EH (cell line): ENCODE measurements around the gene CHCHD1.
A peak's percentile ranks its signal among the peaks of the same experiment; 100 is the strongest.
"Not testable (repeated sequence)": the region's sequence is repeated elsewhere in the genome, so short reads cannot be mapped to it uniquely, and the experiment has no call there.

Source experiments
- DNase-seq: peaks from one replicate; pipeline ENCODE4 v3.0.0-alpha.2; 2015; ENCODE audit warnings: low read depth

The CHCHD1 gene

DNA sequence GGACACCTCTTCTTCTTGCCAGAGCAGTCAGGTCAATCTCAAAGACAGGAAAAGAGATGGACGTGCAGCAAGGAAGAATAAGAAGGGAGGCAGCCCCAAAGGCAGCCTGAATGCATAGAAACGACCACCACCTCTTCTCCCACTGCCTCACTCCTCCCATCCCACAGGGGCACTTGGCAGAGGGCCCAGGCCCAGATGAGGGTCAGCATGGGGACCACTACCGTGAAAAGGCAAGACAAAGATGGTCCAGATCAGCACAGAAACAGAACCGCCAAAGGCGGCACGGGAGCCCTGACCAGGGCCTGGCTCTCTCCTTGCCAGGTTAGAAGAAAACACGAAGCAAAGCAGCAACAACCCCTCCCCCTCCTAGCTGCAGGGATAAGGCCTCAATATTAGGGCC, 31.5 kb downstream of the CHCHD1 start:
- no peak for DNase-seq

DNA sequence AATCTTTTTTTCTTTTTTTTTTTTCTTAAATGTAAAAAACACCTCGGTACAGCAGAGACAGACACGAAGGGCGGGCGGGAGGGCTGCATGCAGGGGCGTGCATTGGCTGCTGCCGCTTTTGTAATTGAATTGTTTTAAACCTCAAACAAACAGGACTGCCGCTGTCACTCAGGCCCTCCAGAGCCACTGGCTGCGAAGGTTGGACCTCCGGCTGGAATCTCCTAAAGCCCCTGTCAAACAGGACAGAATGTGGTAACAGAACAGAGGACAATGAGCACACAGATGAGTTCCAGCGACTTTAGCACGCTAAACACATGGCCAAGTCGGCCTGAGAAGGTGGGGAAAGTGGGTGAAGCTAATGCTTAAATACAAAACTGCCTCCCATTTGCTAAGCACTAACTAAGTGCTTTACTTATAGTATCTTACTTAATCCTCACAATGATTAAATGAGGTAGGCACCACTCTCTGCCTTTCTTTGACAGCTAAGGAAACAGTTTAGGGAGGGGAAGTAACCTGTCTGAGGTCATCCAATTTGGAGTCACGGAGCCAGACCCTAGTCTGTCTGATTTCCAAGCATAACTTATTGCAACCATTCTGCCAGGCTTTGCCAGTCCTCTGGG, 32.5 kb downstream of the CHCHD1 start:
- DNase-seq = no peak

DNA sequence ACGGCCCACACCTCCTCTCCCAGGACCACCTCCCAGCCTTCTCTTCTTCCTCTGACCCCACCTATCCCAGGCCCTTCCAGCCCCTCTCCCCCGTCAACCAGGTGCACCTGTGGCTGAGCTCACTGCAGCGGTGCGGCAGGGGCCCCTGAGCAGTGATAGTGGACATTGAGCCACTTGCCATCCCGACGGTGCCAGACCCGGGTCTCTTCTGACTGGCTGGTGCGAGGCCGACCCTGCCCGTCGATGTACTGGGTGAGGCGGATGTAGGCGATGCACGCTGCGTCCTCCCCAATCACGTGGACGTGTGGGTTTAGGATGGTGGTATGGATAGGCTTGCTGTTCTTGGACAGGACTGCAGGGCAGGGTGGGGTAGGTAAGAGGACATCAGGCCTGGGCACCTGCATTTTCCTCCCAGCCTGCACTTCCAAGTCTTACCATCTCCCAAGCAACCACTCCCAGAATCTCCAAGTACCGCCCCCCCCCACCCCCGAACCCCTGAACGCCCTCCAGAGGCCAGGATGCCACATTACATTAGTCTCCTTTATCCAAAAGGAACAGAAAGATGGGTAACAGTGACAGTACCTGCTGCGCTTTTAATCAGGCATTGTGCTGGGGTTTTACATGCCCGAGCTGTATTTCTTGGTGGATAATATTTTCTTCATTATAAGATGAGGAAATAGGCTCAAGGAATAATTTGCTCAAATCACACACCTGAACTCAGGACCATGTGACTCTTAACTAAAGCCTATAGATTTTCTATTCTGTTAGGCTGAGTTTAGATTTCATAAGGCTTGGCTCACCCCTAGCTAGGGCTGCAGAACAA, 33.3 kb downstream of the CHCHD1 start:
- no peak for DNase-seq

DNA sequence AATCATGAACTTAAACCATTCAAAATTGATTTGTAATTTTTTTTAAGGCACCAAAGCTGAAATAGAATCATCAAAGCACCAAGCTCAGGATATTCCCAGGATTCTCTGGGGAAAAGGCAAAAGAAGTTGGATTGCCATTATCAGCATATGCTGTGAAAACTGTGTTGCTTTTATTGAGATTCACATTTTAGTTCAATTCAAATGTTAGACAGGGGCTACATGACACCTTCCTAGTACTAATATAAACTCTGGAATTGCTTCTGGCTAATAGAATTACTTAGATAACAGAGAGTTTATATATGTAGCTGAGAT, 33.8 kb downstream of the CHCHD1 start:
- DNase-seq = no peak

DNA sequence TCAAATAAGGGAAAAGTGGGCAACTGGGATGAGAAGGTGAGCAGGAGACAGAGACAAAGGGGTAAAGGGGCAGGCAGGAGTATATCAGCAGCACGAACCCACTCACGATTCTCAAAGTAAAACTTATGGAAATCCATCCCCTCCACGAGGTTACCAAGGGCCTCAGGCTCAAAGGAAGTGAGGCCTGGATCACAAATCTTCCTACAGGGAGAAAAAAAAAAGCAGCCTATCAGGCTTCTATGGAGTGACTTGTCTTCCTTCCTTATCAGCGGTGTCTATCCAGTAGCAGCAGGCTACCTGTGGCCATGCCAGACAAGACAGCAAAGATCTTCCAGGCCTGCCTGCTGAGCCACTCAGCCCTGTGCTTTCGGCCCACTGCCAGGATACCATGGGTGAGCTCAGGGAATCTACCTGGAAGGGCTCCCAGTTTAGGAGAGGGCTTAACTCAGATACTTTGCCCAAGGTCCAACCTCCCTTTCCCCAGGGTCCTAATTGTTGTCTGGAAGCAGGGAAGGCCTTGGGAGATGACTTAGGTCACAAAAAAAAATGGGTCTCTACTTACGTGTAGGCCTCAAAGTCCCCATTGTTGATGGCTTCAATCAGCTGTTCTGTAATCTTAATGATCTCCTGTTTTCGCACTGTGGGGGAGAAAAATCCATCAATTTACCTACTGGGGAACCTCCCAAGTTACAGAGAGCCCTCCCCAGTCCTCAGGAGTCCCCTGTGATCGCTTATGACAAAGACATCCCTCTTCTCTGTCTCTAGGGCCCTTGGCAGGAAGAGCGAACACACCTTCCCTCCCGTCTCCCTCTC, 35.3 kb downstream of the CHCHD1 start:
- DNase-seq = no peak

DNA sequence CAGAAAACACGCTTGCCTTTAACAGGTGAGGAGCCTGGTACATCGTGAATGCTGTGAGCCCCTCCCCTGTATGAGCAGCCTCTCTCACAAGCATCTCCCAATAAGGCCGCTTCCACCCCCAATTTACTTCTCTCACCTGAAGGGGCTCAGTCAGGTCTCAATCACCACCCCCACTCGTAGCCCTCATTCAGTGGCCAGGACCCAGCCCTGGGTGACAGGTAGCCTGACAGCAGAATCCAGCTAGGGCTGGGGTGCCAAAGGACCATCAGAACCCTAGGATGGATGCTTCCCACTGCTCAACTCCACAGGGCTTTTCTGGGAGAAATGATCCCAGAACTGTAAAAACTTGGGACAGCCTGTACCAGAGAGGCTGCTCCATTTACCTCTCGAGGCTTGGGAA, 36.0 kb downstream of the CHCHD1 start:
- no peak for DNase-seq

DNA sequence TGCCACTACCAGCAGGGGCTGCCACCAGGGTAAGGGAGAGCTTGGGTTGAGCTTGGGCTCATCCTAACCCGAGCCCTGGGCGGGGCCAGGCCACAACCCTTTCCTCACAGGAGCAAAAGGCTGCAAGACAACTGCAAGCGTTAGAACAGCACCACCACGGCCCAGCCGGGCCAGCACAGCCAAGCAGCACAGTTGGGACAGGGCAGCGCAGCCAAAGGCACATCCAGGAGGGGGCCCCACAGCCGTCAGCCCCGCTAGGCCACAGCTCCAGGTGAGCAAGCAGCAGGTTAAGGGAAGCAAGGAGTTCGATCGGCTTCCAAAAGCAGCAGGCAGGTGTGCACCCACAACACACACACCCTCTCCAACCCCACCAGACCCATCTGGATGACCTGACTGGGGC, 36.6 kb downstream of the CHCHD1 start:
- DNase-seq = no peak

DNA sequence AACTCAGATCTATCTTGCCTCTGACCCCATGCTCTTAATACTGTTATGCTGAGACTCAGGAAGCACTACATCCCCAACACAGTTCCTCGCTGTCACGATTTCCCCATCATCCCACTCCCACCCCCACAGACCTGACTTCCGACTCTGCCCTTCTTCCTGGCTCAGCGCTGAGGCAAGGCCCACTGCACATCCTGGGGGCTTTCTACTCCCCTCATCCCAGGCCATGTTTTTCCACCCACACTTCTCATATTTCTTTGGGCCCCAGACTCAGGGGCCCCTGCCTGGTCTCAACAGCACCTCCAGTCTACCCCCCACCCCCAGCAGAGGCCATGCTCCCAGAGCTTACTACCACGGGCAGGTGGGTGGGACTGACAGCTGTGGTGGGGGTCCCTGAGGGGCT, 37.2 kb downstream of the CHCHD1 start:
- DNase-seq = no peak

DNA sequence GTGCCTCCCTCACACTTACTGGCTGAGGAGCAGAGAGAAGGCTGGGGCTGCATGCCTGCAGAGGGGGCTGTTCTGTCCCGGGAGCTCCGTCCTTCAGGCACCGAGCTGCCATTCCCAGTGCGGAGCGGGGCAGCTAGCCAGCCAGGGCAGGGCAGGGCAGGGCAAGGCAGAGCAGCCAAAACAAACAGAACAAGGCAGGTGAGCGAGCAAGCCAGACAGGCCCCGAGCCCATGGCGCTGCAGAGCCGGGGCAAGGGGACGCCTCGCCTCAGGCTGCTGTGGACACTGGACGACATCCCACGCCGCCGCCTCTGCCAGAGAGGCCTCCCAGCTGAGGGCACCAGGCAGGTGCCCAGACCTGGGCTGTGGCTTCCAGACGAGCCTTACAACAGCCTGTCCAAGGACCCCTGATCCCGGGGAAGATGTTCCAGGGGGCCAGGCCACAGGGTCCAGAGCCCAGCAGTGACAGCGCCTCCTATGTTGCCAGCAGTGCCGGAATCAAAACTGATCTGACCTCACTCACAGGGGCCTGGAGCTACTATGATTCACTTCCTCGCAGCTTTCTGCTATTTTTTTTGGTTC, 37.8 kb downstream of the CHCHD1 start:
- no peak for DNase-seq

DNA sequence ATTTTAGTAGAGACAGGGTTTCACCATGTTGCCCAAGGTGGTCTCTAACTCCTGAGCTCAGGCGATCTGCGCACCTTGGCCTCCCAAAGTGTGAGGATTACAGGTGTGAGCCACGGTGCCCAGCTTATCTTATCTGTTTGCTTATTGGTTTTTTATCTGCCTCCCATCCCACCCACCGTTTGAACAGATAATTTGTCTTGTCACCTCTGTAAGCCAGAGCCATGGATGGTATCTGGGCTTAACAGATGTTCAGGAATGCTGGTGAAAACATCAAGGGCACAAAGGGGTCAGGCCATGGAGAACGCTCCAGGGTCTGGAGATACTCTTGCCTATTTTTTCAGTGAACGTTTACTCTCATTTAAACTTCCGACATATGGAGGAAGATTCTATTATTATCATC, 41.5 kb downstream of the CHCHD1 start:
- no peak for DNase-seq

DNA sequence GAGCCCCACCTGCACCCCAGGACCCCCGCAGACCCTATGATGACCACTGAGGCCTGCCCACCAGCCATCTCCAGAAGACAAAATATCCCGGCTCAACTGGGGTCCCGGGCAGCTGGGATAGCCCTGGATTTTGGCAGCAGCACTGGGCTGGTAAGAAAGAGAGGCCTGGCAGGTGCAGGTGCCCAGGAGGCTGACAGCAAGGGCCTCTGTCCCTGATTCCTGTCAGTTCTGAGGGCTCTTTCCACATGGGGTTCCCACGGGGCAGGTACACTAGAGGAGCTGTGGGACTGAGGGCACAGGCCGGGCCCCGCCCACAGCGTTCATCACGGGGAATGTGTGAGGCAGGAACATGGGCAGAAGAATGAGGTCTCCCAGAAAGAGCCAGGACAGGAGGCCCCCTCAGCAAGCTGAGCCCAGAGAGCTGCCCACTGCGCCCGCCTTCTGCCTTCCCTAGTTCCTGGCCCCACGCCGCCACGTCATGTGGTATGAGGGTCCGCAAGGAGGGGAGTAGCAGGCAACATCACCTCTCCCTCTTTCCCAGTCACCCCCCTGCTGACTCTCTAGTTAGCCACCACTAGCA, 42.4 kb downstream of the CHCHD1 start:
- DNase-seq = no peak

DNA sequence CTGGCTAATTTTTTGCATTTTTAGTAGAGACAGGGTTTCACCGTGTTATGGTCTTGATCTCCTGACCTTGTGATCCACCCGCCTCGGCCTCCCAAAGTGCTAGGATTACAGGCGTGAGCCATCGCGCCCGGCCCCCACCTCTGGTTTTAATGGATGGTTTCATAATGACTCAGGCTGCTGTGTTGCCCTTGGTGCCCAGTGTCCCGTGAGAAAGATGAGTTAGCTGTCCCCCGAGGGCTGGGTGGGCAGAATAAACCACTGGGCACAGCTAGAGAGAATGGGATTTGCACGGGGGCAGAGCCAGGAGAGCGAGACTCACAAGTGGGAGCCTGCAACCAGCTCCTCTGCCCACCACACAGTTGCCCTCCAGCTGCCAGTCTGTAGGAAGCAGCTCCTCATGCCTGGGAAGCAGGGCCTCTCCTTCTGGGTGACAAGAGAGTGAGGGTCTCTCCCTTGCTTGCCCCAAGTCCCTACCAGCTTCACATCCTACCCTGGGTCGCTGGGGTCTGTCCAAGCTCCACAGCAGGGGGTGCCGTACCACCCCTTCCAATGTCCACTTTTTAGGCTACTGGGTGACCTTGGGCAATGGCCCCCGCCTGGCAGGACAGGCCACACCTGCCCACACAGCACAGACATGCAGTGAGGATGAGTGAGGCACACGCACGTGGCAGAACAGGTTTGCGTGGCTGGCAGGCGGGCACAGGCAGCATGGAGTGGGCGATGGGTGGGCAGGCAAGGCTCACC, 45.7 kb downstream of the CHCHD1 start:
- DNase-seq = peak; percentile 69

DNA sequence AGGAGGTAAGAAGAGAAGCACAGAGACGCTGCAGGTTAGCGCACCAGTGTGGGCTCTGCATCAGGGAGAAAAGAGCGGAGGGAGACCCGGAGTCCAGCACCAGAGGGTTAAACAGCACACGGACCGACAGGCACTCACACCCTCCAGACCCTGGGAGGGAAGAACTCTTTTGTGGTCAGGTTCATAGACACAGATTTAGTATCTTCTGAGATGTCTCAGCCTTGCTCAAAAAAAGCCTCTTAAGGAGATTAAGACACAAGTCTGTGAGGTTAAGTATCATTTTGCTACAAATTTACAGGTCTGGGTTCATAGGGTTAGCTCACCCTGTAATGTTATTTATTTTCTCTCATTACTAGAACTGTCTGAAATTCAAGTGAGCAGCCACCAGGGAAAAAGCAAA, 46.3 kb downstream of the CHCHD1 start:
- no peak for DNase-seq

DNA sequence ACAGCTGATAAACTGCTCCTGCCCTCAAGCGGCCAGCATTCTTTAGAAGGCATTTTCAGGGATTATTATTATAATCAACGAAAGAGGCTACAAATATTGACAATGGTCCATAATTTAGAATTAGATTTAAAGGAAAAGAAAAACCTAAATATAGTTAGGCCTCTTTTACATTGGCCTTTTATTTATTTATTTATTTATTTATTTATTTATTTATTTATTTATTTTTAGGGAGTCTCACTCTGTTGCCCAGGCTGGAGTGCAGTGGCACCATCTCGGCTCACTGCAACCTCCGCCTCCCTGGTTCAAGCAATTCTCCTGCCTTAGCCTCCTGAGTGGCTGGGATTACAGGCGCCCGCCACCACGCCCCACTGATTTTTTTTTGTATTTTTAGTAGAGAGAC, 47.2 kb downstream of the CHCHD1 start:
- not testable (repeated sequence) for DNase-seq
